Measurements from ENCODE around the gene PRDM15.

Gene PRDM15

DNA sequence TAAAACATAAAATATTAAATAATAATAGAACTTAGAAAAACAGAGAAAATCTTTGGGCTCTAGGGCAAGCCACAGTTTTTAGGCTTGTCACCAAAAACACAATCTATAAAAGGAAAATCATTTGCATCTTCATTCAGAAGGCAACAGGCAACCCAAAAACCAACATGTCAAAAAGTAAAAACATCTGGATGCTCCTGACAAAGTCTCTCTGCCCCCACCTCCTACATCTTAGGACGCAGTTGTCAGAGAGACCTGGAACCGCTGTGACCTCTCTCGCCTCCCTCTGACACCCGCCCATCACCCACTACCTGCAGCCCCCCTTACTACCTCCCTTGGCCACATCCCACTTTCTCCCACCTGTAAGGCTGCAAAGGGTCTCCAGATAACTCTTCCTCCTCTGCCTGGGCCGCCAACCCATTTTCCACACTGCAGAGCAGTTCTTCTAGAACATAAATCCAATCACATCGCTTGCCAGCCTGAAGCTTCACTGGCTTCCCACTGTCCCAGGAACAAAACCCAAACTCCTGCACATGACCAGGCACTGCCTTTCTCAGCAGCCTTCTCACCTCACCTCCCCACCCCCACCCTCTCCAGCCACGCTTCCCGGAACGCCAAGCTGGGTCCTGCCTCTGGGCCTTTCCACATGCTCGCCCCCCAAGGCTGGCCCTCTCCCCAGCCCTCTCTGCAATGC lies 14.7 kb downstream of the PRDM15 start:
- no peak for DNase-seq (ENCODE audit: low spot score)

DNA sequence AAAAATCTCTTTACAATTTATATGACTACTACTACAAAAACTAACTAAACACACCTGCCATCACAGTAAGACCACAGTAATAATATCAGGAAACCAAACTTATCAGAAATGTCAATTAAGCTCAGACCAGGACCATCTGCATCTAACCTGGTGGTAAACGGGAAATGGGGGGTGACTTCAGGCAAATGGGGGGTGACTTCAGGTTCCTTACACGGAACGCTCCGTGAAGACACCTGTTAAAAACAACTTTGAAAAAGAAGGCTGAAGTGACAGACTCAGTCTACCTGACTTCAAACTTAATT lies 15.8 kb downstream of the PRDM15 start:
- no peak for DNase-seq (ENCODE audit: low spot score)

DNA sequence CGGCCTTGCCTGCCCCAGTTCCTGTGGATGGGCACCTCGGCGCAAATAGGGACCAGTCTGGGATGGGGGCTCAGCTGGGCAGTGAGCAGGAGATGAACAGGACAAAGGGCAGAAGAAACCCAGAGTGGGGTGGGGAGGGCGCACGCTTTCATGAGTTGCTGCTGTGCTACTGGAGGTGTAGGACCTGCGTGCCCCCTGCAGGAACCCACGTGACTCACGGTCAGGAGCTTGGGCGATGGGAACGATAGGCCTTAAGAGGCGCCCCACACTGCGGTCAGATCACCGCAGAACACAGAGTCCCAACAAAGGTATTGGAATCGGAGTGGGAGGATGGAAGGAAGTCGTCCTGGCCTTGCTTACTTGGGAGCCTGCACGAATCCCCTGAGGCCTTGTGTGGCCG lies 17.2 kb downstream of the PRDM15 start:
- DNase-seq (ENCODE audit: low spot score) = no peak

DNA sequence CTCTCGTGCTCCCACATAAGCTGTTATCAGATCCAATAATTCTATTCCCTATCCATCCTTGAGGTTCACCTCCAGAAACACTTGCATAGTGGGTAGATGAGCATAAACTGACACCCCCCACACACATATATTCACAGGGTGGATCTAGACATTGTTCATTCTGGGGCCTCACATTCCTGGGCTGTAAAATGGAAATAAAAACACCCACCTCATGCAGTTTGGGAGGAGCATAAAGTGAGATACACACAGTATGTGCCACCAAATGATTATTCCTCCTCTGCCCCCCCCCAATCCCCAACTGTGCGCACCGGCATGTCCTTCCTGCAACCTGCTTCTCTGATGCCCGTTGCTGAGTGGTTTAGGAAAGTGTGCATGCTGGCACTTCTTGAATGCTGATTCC lies 17.9 kb downstream of the PRDM15 start:
- DNase-seq (ENCODE audit: low spot score) = no peak

DNA sequence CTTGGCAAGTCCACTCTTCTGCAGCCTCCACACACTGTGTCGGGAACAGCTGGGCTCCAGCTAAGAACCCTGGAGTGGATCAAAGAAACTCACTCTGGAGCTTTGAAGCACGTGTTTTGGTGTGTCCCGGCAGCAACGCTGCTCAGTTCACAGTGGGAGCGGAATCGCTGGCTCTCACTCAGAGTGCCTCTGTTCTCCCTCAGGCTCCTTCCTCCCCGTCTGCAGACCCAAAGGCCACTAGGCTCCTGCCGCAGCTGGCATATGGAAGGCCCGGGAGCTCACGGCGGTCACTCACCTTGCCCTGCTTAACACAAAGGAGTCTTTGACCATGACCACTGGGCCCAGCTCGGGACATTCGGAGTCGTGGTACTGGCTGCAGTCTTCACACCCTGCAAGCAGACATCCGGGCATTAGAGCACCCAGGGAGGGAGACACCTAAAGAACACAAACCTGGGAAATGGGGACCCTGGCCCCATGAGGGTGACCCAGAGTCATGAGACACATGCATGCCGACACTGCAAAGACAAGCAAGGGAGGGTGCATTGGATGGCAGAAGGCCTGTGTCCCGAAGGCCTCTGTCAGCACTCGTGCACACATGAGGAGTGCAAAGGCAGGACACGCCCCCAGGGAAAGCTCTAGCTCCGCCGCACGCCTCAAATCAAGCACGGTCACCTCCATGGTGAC lies 19.7 kb downstream of the PRDM15 start:
- no peak for DNase-seq (ENCODE audit: low spot score)

DNA sequence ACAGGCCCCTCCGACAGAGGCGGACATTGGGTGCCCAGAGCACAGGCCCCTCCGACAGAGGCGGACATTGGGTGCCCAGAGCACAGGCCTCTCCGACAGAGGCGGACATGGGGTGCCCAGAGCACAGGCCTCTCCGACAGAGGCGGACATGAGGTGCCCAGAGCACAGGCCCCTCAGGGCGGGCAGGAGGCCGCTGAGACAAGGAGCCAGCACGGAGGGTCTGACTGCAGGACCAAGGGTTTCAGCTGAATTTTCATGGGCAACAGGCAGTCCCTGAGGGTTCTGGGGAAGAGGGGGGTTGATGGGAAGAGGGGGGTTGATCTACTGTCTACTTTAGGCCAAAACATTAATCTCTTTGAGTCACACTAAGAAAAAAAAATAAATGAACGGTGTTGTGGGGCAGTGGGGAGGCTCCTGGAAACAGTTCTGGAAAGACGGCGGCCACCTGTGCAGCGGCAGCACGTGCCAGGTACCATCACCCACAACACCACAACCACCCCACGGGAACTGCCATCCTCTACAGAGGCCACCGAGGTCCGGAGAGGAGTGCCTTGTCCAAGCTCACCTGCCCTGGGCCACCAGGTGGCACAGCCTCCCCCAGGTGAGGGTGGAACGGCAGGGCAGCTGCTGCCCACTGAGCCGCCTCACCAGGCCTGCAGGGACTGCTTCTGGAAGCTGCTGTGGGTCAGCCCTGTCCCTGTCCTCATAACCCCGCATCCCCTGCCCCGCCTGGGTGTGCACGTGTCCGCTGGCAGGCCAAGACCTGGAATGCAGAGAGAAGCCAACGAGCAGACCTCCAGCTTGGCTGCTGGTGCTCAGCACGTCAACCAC lies 20.5 kb downstream of the PRDM15 start:
- DNase-seq (ENCODE audit: low spot score) = no peak

DNA sequence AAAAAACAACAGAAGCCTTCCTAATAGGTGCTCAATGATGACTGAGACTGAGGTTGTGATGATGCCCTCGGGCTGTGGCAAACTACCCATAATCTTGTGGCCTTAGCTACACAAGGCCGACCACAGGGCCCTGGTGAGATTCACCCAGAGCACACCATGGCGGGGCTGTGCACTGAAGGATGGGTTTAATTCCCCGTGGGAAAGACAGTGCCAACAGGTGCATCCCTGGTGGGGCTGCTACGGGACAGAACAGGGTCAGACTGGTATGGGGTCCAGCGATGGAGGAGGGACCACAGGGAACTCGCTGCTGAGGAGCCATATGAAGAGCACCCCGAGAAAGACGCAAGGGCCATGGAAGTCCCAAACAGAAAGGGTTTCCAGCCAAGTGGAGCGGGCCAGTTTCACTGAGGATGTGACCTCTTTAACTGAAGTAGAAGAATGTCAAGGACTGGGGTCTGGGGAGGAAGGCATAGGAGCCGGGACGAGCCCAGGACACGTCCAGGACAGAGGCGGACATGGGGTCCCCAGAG lies 21.3 kb downstream of the PRDM15 start:
- no peak for DNase-seq (ENCODE audit: low spot score)

DNA sequence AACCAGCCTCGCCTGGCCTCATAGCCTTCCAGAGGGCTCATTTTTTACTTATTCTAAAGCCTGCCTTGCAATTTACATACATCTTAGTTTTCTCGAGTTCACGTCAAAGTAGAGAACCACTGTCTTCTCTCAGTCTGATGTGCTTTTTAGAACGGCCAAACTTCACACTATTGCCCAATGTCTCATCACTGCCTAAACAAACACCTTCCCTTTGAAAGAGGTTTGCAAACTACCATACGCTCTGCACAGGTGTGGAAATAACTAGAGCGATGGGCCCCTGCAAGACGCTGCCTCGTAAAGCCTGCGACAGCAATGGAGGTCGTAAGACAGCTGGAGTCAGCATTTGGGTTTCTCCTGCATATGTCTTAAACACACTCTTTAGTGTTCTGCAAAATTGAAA lies 22.6 kb downstream of the PRDM15 start:
- no peak for DNase-seq (ENCODE audit: low spot score)

DNA sequence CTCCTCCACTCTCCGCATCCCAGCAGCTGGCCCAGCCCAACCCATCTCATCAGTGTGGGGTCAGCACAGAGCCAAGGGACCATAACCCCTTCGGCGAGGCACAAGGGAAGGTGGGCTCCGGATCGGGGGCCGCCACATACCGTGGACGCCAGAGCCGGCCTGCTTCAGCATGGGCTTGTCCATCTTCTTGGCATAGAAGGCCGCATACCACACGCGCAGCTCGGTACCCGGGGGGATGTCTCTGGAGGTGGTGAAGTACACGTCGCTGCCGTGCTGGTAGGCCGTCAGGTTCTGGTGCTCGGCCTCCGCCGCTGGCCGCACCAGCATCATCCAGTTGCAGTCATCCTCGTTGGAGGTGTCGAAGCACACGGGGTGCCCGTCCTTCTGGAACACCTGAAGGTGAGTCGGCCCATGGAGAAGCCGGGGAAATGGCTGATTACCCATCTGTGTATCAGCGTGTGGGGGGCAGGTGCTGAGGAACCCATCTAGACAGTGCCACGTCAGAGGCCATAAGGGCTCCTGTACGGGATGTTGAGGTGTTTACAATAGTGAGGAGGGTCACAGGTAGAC lies 24.6 kb downstream of the PRDM15 start:
- no peak for DNase-seq (ENCODE audit: low spot score)

DNA sequence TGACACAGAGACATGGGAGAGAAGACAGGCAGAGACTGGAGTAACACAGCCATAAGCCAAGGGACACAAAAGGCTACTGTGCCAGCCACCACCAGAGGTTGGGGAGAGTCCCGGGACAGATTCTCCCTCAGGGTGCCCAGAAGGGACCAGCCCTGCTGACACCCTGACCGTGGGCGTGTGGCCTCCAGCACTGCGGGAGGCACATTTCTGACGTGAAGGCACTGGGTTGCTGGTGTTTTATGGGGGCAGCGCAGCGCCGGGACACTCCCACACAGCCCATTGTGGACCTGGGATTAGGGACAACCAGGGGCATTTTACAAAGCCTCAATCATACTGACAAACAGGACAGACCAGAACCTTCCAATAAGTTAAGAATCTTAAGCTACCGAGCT lies 26.2 kb downstream of the PRDM15 start:
- DNase-seq (ENCODE audit: low spot score) = no peak

DNA sequence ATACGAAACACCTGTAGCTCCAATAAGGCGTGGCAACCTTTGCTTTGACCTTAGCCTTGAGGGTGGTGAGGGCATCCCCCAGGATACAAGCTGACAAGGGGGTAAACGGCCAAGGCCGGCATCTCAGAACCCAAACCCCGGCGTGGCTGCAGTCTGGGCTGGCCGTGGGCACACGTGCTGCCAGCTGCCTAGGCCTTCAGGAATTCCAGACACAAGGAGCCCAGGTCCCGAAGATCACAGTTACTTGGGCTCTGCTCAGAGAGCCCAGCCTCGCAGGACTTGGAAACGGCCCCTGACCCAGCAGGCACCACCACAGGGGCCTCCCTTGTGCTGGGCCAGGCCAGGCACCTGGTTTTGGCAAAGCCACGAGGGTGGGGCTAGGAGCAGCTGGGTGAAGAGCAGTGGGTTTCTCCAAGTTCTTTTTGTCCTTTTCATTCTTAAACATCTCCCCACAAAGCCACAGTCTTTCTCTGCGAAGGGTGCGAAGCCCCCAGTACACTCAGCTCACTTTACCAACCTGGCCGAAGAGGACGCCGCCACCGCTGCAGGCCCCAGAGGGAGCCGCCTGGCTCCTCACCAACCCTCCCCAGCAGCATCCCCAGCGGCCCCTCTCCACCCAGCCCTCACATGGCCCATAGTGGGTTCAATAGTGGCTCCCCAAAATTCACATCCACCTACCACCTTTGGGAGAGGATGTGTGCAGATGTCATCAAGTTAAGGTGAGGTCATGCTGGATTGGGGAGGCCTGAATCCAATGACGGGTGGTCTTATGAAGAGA lies 26.8 kb downstream of the PRDM15 start:
- DNase-seq (ENCODE audit: low spot score) = no peak

DNA sequence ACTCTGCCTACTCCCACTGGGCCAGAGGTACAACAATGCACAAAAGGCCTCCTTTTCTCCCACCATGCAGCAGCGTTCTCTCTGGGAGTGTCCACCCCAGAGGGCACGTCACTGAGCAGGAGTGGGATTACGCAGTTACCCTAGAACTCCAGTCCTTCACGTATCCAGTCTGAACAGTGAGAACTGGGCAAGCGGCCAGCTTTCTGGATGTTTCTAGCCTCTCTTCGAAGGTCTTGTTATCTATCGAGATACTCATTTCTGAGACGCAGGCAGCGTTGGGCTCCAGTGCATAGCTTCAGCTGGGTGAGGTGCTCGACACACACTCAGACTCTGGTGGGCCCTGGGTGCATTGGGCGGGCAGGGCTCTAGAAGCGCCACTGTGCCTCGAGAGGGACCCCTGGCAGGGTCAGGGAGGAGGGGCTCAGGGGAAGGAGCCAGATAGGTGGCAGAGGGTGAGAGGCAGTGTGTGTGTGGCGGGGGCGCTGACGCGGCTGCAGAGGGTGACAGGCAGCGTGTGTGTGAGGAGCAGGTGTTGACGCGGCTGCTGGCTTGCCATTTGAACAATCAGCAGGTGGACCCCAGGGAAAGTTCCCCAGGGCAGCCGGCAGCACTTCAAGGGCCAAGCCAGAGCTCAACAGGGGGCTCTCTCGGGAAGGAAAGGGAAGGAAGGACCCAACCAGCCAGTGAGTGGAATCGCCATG lies 27.9 kb downstream of the PRDM15 start:
- DNase-seq (ENCODE audit: low spot score) = no peak

DNA sequence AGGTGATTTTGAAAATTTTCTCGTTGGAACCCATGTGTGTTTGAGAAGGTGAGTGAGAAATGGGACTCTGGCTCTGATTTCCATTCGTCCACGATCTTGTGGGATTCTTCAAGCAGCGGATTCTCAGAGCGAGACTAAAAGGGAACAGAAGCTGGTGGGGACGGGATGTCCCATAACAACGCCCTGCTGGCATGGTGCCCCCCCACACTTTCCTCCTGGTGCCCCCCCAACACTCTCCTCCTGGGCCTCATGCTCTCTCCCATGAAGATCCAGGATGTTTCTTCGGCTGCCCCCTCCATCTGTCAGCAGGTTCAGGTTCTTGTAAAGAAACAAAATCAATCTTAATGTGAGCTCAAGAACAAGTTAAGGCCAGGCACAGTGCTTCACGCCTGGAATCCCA lies 29.1 kb downstream of the PRDM15 start:
- DNase-seq (ENCODE audit: low spot score) = no peak

DNA sequence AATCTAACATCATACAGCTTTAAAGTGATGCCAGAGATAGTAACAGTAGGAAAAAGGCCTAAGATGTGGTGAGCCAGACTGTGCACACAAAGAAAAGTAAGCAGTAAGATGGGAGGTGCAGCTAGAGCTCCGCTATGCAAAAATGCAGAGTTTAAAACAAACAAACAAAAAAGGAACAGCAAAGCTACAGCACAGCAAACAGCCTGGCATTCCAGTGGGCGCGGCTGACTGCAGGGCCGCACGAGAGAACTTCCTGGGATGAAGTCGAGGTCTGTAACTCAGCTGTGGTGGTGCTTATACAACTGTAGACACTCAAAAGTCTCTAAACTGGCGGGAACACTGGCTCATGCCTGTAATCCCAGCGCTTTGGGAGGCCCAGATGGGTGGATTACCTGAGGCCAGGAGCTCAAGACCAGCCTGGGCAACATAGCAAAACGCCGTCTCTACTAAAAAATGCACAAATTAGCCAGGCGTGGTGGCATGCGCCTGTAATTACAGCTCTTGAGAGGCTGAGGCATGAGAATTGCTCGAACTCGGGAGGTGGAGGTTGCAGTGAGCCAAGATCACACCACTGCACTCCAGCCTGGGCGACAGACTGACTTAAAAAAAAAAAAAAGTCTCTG lies 30.1 kb downstream of the PRDM15 start:
- no peak for DNase-seq (ENCODE audit: low spot score)

DNA sequence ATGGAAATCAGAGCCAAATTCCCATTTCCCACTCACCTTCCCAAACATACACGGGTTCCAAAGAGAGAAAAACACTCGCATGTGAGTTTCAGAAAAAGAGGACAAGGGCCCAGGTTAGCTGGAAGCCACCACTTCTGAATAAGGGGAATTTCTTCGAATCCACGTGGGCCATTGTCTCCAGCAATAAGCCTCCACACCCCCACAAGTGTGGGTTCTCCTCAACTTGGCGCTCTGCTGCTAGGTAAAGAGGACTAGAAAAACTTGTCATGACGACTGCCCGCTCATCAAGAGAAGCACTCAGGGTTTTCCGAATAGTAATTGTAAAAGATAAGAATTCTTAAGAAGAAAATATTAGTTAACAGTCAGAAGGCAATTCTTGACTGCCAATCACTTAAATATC lies 30.6 kb downstream of the PRDM15 start:
- DNase-seq (ENCODE audit: low spot score) = no peak

DNA sequence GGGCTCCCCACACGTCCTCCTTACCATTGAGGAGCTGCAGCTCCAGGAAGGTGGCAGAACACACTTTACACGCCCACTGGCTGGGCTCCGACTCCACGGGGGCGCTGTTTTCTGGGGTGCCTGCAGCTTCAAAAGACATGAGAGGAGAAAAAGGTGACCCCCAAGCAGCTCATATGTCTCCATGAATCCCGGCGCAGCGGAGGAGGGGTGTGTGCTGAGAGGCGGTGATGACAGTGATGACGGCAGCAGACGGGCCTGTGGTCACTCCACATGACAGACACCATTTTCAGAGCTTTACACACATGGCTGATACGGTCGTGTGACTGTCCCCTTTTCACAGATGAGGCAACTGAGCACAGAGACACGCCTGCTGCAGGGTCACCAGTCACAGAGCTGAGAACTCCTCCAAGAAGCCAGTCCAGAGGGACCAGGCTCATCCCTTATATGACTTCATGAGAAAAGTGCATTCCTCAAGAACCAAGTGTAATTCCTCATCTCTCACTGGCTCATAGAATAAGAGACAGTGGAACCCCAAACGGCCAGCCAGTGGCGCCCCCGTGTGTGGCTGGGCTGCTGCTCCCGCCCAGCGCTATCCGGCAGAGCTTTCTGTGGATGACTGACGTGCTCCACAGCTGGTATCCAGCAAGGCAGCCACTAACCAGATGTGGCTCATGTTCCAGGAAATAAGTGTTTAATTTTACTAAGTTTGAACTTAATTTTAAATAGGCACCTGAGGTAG lies 31.9 kb downstream of the PRDM15 start:
- DNase-seq (ENCODE audit: low spot score) = no peak

DNA sequence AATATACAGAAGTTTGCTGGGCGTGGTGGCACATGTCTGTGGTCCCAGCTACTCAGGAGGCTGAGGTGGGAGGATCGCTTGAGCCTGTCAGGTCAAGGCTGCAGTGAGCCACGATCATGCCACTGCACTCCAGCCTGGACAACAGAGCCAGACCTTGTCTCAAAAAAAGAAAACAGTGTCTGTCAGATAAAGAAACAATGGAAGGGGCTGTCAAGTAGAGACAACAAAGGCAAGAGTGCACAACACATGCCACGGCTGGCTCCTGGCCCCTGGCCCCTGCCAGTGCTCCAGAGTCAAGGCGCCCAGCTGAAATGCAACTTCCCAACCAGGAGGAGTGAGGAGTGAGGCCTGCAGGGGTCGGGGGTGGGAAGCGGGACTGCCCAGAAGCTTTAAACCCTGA lies 32.6 kb downstream of the PRDM15 start:
- DNase-seq (ENCODE audit: low spot score) = no peak

DNA sequence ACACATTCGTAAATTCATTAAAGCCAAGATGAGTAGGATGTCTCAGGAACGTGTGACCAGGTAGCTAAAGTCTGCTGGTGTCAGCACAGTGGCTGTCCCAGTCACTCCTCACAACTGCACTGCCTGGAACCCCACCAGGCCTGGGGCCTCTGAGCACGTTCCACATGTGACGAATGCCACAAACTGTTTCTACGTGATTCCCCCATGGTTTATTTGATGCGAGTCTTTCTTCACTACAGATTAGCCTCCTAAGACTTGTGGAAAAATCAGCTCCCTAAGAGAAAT lies 33.2 kb downstream of the PRDM15 start:
- no peak for DNase-seq (ENCODE audit: low spot score)

DNA sequence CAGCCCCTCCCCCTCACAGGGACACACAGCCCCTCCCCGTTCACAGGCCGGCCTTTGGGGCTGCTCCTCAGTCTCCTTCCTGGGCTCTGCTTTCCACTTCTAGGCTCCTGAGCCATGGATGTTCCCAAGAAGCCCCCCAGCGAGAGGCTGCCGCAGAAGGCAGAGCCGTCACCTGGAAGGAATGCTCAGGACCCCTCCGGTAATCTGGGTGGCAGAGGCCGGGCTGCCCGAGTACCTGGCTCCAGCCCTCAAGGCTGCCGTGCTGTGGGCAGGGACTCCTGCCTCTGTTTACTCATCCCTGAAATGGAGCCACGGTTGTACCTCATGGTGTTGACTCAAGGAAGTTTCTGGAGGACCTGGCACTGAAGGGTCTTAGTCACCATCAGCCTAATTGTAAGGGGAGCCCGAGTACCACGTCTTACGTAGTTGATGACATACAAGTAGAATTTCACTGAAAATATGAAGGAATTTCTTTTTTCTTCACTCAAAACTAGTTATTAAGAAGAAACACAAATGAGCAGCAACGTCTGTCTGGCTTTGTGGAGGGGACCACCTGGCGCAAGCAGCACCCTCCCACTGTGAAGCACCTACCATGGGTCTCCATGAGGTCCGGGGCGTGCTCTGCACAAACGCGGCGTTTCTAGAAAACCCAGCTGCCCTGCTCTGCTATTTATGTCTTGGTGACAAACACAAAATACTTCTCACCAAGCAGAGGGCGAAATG lies 33.7 kb downstream of the PRDM15 start:
- DNase-seq (ENCODE audit: low spot score) = no peak

DNA sequence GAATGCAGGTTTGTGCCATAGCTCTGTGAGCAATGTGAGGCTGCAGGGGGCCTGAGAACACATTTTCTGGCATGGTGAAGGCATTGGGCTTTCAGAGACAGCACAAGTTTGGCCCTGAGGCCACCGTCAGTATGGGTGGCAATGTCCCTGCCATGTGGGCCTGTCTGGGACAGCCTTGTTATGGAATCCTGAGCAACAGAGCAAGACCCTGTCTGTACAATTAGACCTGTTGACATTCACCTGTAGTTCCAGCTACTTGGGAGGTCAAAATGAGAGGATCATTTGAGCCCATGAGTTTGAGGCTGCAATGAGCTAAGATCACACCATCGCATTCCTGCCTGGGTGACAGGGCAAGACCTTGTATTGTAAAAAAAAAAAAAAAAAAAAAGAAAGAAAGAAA lies 35.6 kb downstream of the PRDM15 start:
- no peak for DNase-seq (ENCODE audit: low spot score)

Measured in GM03348 (cell line).